GM12874 (cell line): ENCODE results near the gene COX5B.

Source experiments
- CTCF ChIP-seq: IDR thresholded peaks from 2 replicates; pipeline ENCODE4 v1.5.1; 2011; ENCODE audit warnings: low read depth, mild to moderate bottlenecking, control low read depth, low read length, moderate library complexity; ENCODE audit not compliant: insufficient read depth

COX5B gene

DNA sequence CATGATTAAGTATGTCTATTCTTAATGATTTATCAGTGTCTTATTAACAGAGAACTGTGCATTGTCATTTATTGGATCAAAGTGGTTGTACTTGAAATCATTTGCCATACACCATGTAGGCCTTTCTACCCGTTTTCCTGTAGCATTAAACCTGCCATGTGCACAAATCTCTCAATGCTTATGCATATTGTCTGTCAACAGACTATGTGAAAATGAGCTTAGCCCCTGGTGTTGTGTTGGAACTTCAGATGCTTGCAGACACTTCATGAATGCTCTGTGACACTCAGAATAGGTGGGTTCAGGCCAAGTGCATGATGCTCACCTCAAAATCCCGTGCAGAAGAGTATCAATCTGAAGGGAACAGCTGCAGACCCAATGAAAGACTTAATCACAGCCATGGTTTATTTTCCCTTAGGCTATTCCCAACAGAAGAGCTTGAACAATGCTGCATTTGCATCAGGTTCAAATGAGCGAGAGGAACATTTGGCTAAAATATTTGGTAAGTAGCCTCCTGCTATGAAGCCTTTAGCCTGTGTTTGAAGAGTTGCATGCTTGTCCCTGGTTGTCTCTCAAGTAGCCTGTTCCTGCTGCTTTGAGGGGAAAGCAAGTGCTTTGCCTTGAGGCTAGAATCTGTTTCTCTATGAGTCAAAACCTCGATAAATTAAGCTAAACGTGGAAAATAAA lies 29.7 kb downstream of the COX5B start:
- TF ChIP-seq CTCF = no peak

GRCh38 chr2:97676620-97677019 lies 30.8 kb downstream of the COX5B start:
- no peak for TF ChIP-seq CTCF

DNA sequence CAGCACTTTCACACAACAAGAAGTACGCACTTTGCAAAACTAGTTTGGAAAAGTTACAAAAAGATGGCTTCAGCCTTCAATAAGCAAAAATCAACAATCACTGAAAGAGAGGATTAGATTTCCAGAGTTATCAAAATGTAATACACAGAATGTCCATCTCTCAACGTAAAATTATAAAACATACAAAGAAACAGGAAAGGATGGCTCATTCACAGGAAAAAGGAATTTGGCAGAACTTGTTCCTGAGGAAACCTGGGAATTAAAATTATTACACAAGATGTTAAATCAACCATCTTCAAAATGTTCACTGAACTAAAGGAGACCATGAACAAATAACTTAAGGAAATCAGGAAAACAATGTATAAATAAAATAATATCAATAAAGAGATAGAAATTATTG lies 31.6 kb downstream of the COX5B start:
- TF ChIP-seq CTCF = no peak

DNA sequence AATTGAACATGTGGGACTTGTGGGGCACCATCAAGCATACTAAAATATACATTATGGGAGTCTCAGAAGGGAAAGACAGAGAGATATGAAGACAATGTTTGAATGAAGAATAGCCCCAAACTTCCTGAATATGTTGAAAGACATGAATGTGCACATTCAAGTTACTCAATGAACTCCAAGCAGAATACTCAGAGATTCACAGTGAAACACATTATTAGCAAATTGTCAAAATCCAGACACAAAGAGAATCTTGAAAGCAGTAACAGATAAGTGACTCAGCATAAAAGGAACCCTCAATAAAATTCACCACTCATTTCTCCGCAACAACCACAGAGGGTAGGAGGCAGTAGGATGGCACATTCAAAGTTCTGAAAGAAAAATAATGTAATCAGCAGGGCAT lies 32.4 kb downstream of the COX5B start:
- no peak for TF ChIP-seq CTCF

GRCh38 chr2:97688062-97688827 lies 42.4 kb downstream of the COX5B start:
- TF ChIP-seq CTCF = no peak

GRCh38 chr2:97691166-97691565 lies 45.3 kb downstream of the COX5B start:
- TF ChIP-seq CTCF = no peak

GRCh38 chr2:97693476-97693875 lies 47.6 kb downstream of the COX5B start:
- no peak for TF ChIP-seq CTCF
